KMS-11 (cell line): ENCODE data around the gene GDF7.

Experiments used
- H2AFZ ChIP-seq: fragments of 200-600 bp; sonication (generic); 2 replicates; pipeline ENCODE4 v1.6.1; 2016; ENCODE audit warnings: antibody characterized with exemption, mixed run types, low read depth
- H3K27ac ChIP-seq: fragments of 200-600 bp; sonication (generic); 2 replicates; pipeline ENCODE4 v1.6.1; 2016; ENCODE audit warnings: mild to moderate bottlenecking, mixed run types
- H3K27me3 ChIP-seq: fragments of 200-600 bp; sonication (generic); 2 replicates; pipeline ENCODE4 v1.6.1; 2017; ENCODE audit warnings: mild to moderate bottlenecking, low read depth, mixed run types, moderate library complexity; ENCODE audit not compliant: insufficient read depth
- H3K36me3 ChIP-seq: fragments of 200-600 bp; sonication (generic); 2 replicates; pipeline ENCODE4 v1.6.1; 2017; ENCODE audit warnings: mild to moderate bottlenecking, mixed run types; ENCODE audit not compliant: insufficient read depth
- H3K4me1 ChIP-seq: fragments of 200-600 bp; sonication (generic); 2 replicates; pipeline ENCODE4 v1.6.1; 2016; ENCODE audit warnings: mild to moderate bottlenecking, low read depth, mixed run types; ENCODE audit not compliant: poor library complexity, severe bottlenecking
- H3K4me2 ChIP-seq: fragments of 200-600 bp; sonication (generic); 2 replicates; pipeline ENCODE4 v1.7.0; 2016; ENCODE audit warnings: mild to moderate bottlenecking, mixed run types
- H3K4me3 ChIP-seq: fragments of 200-600 bp; sonication (generic); IDR thresholded peaks from 2 replicates; pipeline ENCODE4 v1.6.1; 2017; ENCODE audit warnings: low read depth, low read length, mixed read lengths; ENCODE audit not compliant: insufficient read depth
- H3K79me2 ChIP-seq: fragments of 200-600 bp; sonication (generic); 2 replicates; pipeline ENCODE4 v1.6.1; 2016; ENCODE audit warnings: low read depth, mixed run types; ENCODE audit not compliant: insufficient read depth
- H3K9ac ChIP-seq: fragments of 200-600 bp; sonication (generic); 2 replicates; pipeline ENCODE4 v1.6.1; 2016; ENCODE audit warnings: mild to moderate bottlenecking, mixed run types
- H4K20me1 ChIP-seq: fragments of 200-600 bp; sonication (generic); 2 replicates; pipeline ENCODE4 v1.6.1; 2016; ENCODE audit warnings: mild to moderate bottlenecking, mixed run types; ENCODE audit not compliant: insufficient read depth
- CTCF ChIP-seq: fragments of 200-600 bp; sonication (generic); conservative IDR thresholded peaks from 2 replicates; pipeline ENCODE4 v1.6.1; 2017; ENCODE audit warnings: low read depth, mild to moderate bottlenecking, antibody characterized with exemption, low read length, moderate library complexity, mixed read lengths

GDF7 gene

GRCh38 chr2:20641123-20641985 lies 25.6 kb upstream of the GDF7 start:
- Histone ChIP-seq H3K4me1 (no peaks in the 10 kb centered on the region), H3K36me3 (no peaks in the 10 kb centered on the region), H3K79me2 (no peaks in the 10 kb centered on the region), H3K4me3 (no peak overlapping the region), H3K4me2 (no peak overlapping the region), H4K20me1 (no peaks in the 10 kb centered on the region), H3K27ac (no peak overlapping the region), H3K9ac (no peak overlapping the region), H3K27me3 (no peaks in the 10 kb centered on the region), H2AFZ (no peak overlapping the region)
- no peak for TF ChIP-seq CTCF

GRCh38 chr2:20642055-20642971 lies 24.6 kb upstream of the GDF7 start:
- no peaks in the 10 kb centered on the region for H3K4me1 ChIP-seq
- H3K36me3 ChIP-seq, result no peaks in the 10 kb centered on the region
- H3K27me3 ChIP-seq, result no peaks in the 10 kb centered on the region
- no peak overlapping the region for H3K4me2 ChIP-seq
- H3K79me2 ChIP-seq, result no peaks in the 10 kb centered on the region
- no peak overlapping the region for H3K4me3 ChIP-seq
- no peak overlapping the region for H3K9ac ChIP-seq
- peak; percentile 90 for TF ChIP-seq CTCF
- H2AFZ ChIP-seq, result no peak overlapping the region
- no peak overlapping the region for H3K27ac ChIP-seq
- no peaks in the 10 kb centered on the region for H4K20me1 ChIP-seq

- Histone ChIP-seq H3K79me2 (no peaks in the 10 kb centered on the region), H3K9ac (no peak overlapping the region), H3K36me3 (no peaks in the 10 kb centered on the region), H2AFZ (no peak overlapping the region), H3K4me3 (no peak overlapping the region), H3K27me3 (no peaks in the 10 kb centered on the region), H4K20me1 (no peaks in the 10 kb centered on the region), H3K27ac (no peak overlapping the region), H3K4me1 (no peaks in the 10 kb centered on the region), H3K4me2 (no peak overlapping the region)
- no peak for TF ChIP-seq CTCF
Observed at GRCh38 chr2:20643060-20643459, 23.9 kb upstream of the GDF7 start.

- no peak for TF ChIP-seq CTCF
- H3K36me3 ChIP-seq, result no peaks in the 10 kb centered on the region
Observed at GRCh38 chr2:20643826-20644225, 23.1 kb upstream of the GDF7 start.

More at GRCh38 chr2:20643826-20644225, 23.1 kb upstream of the GDF7 start:
- Histone ChIP-seq H3K27me3 (no peaks in the 10 kb centered on the region), H3K27ac (no peak overlapping the region), H3K4me3 (no peak overlapping the region), H3K79me2 (no peaks in the 10 kb centered on the region), H4K20me1 (no peaks in the 10 kb centered on the region), H3K4me2 (no peak overlapping the region), H3K9ac (no peak overlapping the region), H2AFZ (no peak overlapping the region), H3K4me1 (no peaks in the 10 kb centered on the region)
